KOPT-K1 (cell line): Measurements from ENCODE around the gene SNX25.
"Not testable (repeated sequence)": the region's sequence is repeated elsewhere in the genome, so short reads cannot be mapped to it uniquely, and the experiment has no call there.

Experiments
- H3K27ac ChIP-seq: fragments of 200-600 bp; sonication (generic); 2 replicates; pipeline ENCODE4 v1.5.1; 2016; ENCODE audit warnings: antibody characterized with exemption, mild to moderate bottlenecking, low read depth, low read length; ENCODE audit not compliant: poor library complexity, severe bottlenecking
- H3K36me3 ChIP-seq: fragments of 200-600 bp; sonication (generic); 2 replicates; pipeline ENCODE4 v1.5.1; 2017; ENCODE audit warnings: antibody characterized with exemption, mild to moderate bottlenecking, low read length, moderate library complexity; ENCODE audit not compliant: insufficient read depth
- H3K9me3 ChIP-seq: fragments of 200-600 bp; sonication (generic); 2 replicates; pipeline ENCODE4 v1.5.1; 2017; ENCODE audit warnings: antibody characterized with exemption, low read length, mild to moderate bottlenecking; ENCODE audit not compliant: insufficient read depth, poor library complexity, severe bottlenecking

Gene SNX25

GRCh38 chr4:185198189-185198588 lies 11.2 kb upstream of the SNX25 start:
- not testable (repeated sequence) for H3K36me3 ChIP-seq, H3K27ac ChIP-seq, H3K9me3 ChIP-seq

GRCh38 chr4:185201977-185202962 lies 7.1 kb upstream of the SNX25 start:
- Histone ChIP-seq H3K9me3 (no peaks in the 10 kb centered on the region), H3K27ac (peak overlapping the region; percentile 81), H3K36me3 (peaks cover 9% of the 10 kb centered on the region)

GRCh38 chr4:185202984-185203485 lies 6.4 kb upstream of the SNX25 start:
- Histone ChIP-seq H3K9me3 (no peaks in the 10 kb centered on the region), H3K27ac (peak overlapping the region; percentile 81), H3K36me3 (peaks cover 9% of the 10 kb centered on the region)

GRCh38 chr4:185203486-185204237 lies 5.7 kb upstream of the SNX25 start, which contains the start of gene CFAP97:
TSS of gene CFAP97 (minus strand) at chr4:185204000. CDS start at chr4:185191196, 12,804 bp downstream.
- Histone ChIP-seq H3K9me3 (no peaks in the 10 kb centered on the region), H3K27ac (peak within 1 kb of the TSS; percentile 81), H3K36me3 (peaks cover 9% of the 10 kb centered on the region)

GRCh38 chr4:185204238-185204910 lies 5.0 kb upstream of the SNX25 start:
- H3K36me3 ChIP-seq = peaks cover 9% of the 10 kb centered on the region
- no peaks in the 10 kb centered on the region for H3K9me3 ChIP-seq
- peak overlapping the region; percentile 81 for H3K27ac ChIP-seq

GRCh38 chr4:185205073-185205472 lies 4.3 kb upstream of the SNX25 start:
- H3K9me3 ChIP-seq, H3K27ac ChIP-seq, H3K36me3 ChIP-seq: not testable (repeated sequence)

GRCh38 chr4:185205697-185206342 lies 3.6 kb upstream of the SNX25 start:
- Histone ChIP-seq H3K36me3 (no peaks in the 10 kb centered on the region), H3K27ac (no peak overlapping the region), H3K9me3 (no peaks in the 10 kb centered on the region)

GRCh38 chr4:185207466-185207865 lies 1.9 kb upstream of the SNX25 start:
- no peaks in the 10 kb centered on the region for H3K9me3 ChIP-seq
- no peak overlapping the region for H3K27ac ChIP-seq
- H3K36me3 ChIP-seq = no peaks in the 10 kb centered on the region

GRCh38 chr4:185209852-185210101 lies 379 bp downstream of the SNX25 start:
- peak overlapping the region; percentile 24 for H3K27ac ChIP-seq
- not testable (repeated sequence) for H3K9me3 ChIP-seq, H3K36me3 ChIP-seq

- Histone ChIP-seq H3K27ac (peak overlapping the region; percentile 24), H3K36me3 (no peaks in the 10 kb centered on the region), H3K9me3 (no peaks in the 10 kb centered on the region)
Measured at GRCh38 chr4:185210102-185210981, 944 bp downstream of the SNX25 start.

- no peaks in the 10 kb centered on the region for H3K36me3 ChIP-seq
- no peaks in the 10 kb centered on the region for H3K9me3 ChIP-seq
- H3K27ac ChIP-seq = no peak overlapping the region
Measured at GRCh38 chr4:185211035-185211434, 1.6 kb downstream of the SNX25 start.

- Histone ChIP-seq H3K9me3 (no peaks in the 10 kb centered on the region), H3K27ac (no peak overlapping the region)
Measured at GRCh38 chr4:185211641-185212040, 2.2 kb downstream of the SNX25 start.

GRCh38 chr4:185212581-185212980 lies 3.2 kb downstream of the SNX25 start:
- H3K36me3 ChIP-seq = no peaks in the 10 kb centered on the region
- H3K27ac ChIP-seq = no peak overlapping the region
- no peaks in the 10 kb centered on the region for H3K9me3 ChIP-seq

More at GRCh38 chr4:185211641-185212040, 2.2 kb downstream of the SNX25 start:
- H3K36me3 ChIP-seq = no peaks in the 10 kb centered on the region

- H3K9me3 ChIP-seq = no peaks in the 10 kb centered on the region
- no peak overlapping the region for H3K27ac ChIP-seq
- no peaks in the 10 kb centered on the region for H3K36me3 ChIP-seq
Measured at GRCh38 chr4:185213877-185214276, 4.5 kb downstream of the SNX25 start.
